ENCODE data around the gene ATG4D.

- TF ChIP-seq EZH2 (IDR thresholded peaks at IDR 0.05; ENCODE audit: insufficient read depth, poor library complexity, severe bottlenecking): no peak
- TF ChIP-seq EZH2phosphoT487 (IDR thresholded peaks at IDR 0.05; ENCODE audit: insufficient read depth, low read depth): no peak
Measured at GRCh38 chr19:10497371-10497770, 46.3 kb upstream of the ATG4D start.

All from GM23248 (cell line).